IMR-90 (cell line): ENCODE measurements around the gene PLCL1. TPM values are rescaled to one million over a fixed set of nuclear protein-coding genes. Genes with fewer than 3 reads are reported as not detected.

ENCODE experiments used
- ATAC-seq: fragments of 200-7000 bp; cut with Tn5 transposase; 2 replicates; pipeline ENCODE4 v1.9.1; 2020; ENCODE audit warnings: low read depth, mild to moderate bottlenecking, moderate library complexity
- BruUV-seq: library from RNA; stranded (reverse); fragments of 400-500 nt; replicated peaks from 2 replicates; lab custom pipeline; 2021; lab: Mats Ljungman, UMichigan
- CTCF ChIA-PET: fragments of 300-600 bp; formaldehyde crosslinking; extraction: SDS; loops from one replicate; lab custom pipeline; 2021; ENCODE audit warnings: antibody characterized with exemption; lab: Yijun Ruan, JAX
- POLR2A ChIA-PET: fragments of 300-600 bp; sonication (Branson Sonifier 250); formaldehyde crosslinking; loops from one replicate; lab custom pipeline; 2022; ENCODE audit warnings: antibody characterized with exemption; ENCODE audit not compliant: unreplicated experiment; lab: Charles Lee
- DNase-seq: peaks from one replicate; pipeline ENCODE4 v3.0.0; 2013
- H2AFZ ChIP-seq: replicated peaks from 2 replicates; pipeline ENCODE3; 2013; ENCODE audit warnings: low read length, mild to moderate bottlenecking; ENCODE audit not compliant: poor library complexity
- H2AK5ac ChIP-seq: 2 replicates; pipeline ENCODE4 v1.6.1; 2013; ENCODE audit warnings: low read depth, low read length, inconsistent platforms
- H2AK9ac ChIP-seq: replicated peaks from 2 replicates; pipeline ENCODE3; 2013; ENCODE audit warnings: mild to moderate bottlenecking, low read depth, low read length, moderate library complexity; ENCODE audit not compliant: poor library complexity
- H2BK120ac ChIP-seq: 2 replicates; pipeline ENCODE4 v1.6.1; 2013; ENCODE audit warnings: low read depth, low read length, inconsistent platforms
- H2BK15ac ChIP-seq: 3 replicates; pipeline ENCODE4 v1.6.1; 2013; ENCODE audit warnings: low read depth, low read length, inconsistent platforms
- H2BK20ac ChIP-seq: 2 replicates; pipeline ENCODE4 v1.6.1; 2013; ENCODE audit warnings: low read depth, mild to moderate bottlenecking, inconsistent platforms, low read length, moderate library complexity
- H2BK5ac ChIP-seq: 2 replicates; pipeline ENCODE4 v1.6.1; 2013; ENCODE audit warnings: mild to moderate bottlenecking, low read depth, low read length, inconsistent platforms; ENCODE audit not compliant: poor library complexity, severe bottlenecking
- H3K14ac ChIP-seq: replicated peaks from 2 replicates; pipeline ENCODE4 v1.6.1; 2013; ENCODE audit warnings: low read depth, low read length, inconsistent platforms
- H3K18ac ChIP-seq: 2 replicates; pipeline ENCODE4 v1.6.1; 2013; ENCODE audit warnings: low read depth, low read length, control low read depth
- H3K23ac ChIP-seq: 2 replicates; pipeline ENCODE4 v1.6.1; 2013; ENCODE audit warnings: low read depth, low read length, inconsistent platforms
- H3K27ac ChIP-seq: 2 replicates; pipeline ENCODE4 v1.5.1; 2013; ENCODE audit warnings: mild to moderate bottlenecking, control low read depth, low read length; ENCODE audit not compliant: insufficient read depth
- H3K27me3 ChIP-seq: 2 replicates; pipeline ENCODE4 v1.6.1; 2013; ENCODE audit warnings: low read length; ENCODE audit not compliant: control insufficient read depth, insufficient read depth
- H3K36me3 ChIP-seq: 2 replicates; pipeline ENCODE4 v1.6.1; 2013; ENCODE audit warnings: low read length, mixed read lengths; ENCODE audit not compliant: control insufficient read depth, insufficient read depth
- H3K4ac ChIP-seq: 2 replicates; pipeline ENCODE4 v1.6.1; 2013; ENCODE audit warnings: low read depth, low read length, inconsistent platforms
- H3K4me1 ChIP-seq: 2 replicates; pipeline ENCODE4 v1.6.1; 2013; ENCODE audit warnings: low read length, mixed read lengths; ENCODE audit not compliant: control insufficient read depth, insufficient read depth
- H3K4me2 ChIP-seq: 2 replicates; pipeline ENCODE4 v1.6.1; 2013; ENCODE audit warnings: low read depth, mild to moderate bottlenecking, control low read depth, low read length, moderate library complexity
- H3K4me3 ChIP-seq: 2 replicates; pipeline ENCODE4 v1.5.1; 2013; ENCODE audit warnings: low read depth, mild to moderate bottlenecking, control low read depth, low read length, moderate library complexity; ENCODE audit not compliant: insufficient read depth
- H3K56ac ChIP-seq: 2 replicates; pipeline ENCODE4 v1.6.1; 2013; ENCODE audit warnings: low read length, inconsistent platforms; ENCODE audit not compliant: insufficient read depth; ENCODE audit errors: extremely low read depth
- H3K79me1 ChIP-seq, 2 experiments: 2 replicates each; pipeline ENCODE4 v1.6.1; 2013; ENCODE audit warnings: low read length in 2 of 2, inconsistent platforms in 1 of 2, low read depth in 1 of 2
- H3K9ac ChIP-seq: 2 replicates; pipeline ENCODE4 v1.6.1; 2013; ENCODE audit warnings: low read depth, low read length, control low read depth
- H3K9me1 ChIP-seq: 2 replicates; pipeline ENCODE4 v1.6.1; 2013; ENCODE audit warnings: low read length, inconsistent platforms; ENCODE audit not compliant: insufficient read depth
- H3K9me3 ChIP-seq: 2 replicates; pipeline ENCODE4 v1.6.1; 2013; ENCODE audit warnings: low read length; ENCODE audit not compliant: control insufficient read depth, insufficient read depth
- H4K20me1 ChIP-seq: 2 replicates; pipeline ENCODE4 v1.6.1; 2013; ENCODE audit warnings: low read length, inconsistent platforms; ENCODE audit not compliant: insufficient read depth
- H4K5ac ChIP-seq: 2 replicates; pipeline ENCODE4 v1.6.1; 2013; ENCODE audit warnings: mild to moderate bottlenecking, low read depth, low read length, control low read depth
- H4K8ac ChIP-seq, 2 experiments: 2 replicates each; pipeline ENCODE4 v1.6.1; 2013; ENCODE audit warnings: low read depth in 2 of 2, low read length in 2 of 2, control low read depth in 1 of 2, inconsistent platforms in 1 of 2
- H4K91ac ChIP-seq: 2 replicates; pipeline ENCODE4 v1.6.1; 2013; ENCODE audit warnings: low read depth, low read length, inconsistent platforms; ENCODE audit not compliant: insufficient read depth
- BHLHE40 ChIP-seq: fragments of 150-350 bp; IDR thresholded peaks from 2 replicates; pipeline ENCODE4 v1.6.1; 2016; ENCODE audit warnings: mild to moderate bottlenecking, low read depth, low read length
- CTCF ChIP-seq: conservative IDR thresholded peaks from 2 replicates; pipeline ENCODE4 v1.5.1; 2012; ENCODE audit warnings: mild to moderate bottlenecking, low read depth, low read length, improper control_type of control experiment
- MAFK ChIP-seq: IDR thresholded peaks from 2 replicates; pipeline ENCODE4 v1.6.1; 2012; ENCODE audit warnings: low read depth, low read length, improper control_type of control experiment
- MAZ ChIP-seq: IDR thresholded peaks from 2 replicates; pipeline ENCODE4 v1.6.1; 2012; ENCODE audit warnings: low read depth, mild to moderate bottlenecking, low read length, improper control_type of control experiment, moderate library complexity, borderline replicate concordance
- MXI1 ChIP-seq: IDR thresholded peaks from 2 replicates; pipeline ENCODE4 v1.6.1; 2012; ENCODE audit warnings: low read depth, mild to moderate bottlenecking, low read length, moderate library complexity, borderline replicate concordance
- POLR2A ChIP-seq: IDR thresholded peaks from 2 replicates; pipeline ENCODE4 v1.6.1; 2012; ENCODE audit warnings: mild to moderate bottlenecking, low read depth, low read length
- RFX5 ChIP-seq: IDR thresholded peaks from 2 replicates; pipeline ENCODE4 v1.8.0; 2012; ENCODE audit warnings: low read depth, mild to moderate bottlenecking, low read length, moderate library complexity
- USF2 ChIP-seq: fragments of 150-350 bp; IDR thresholded peaks from 2 replicates; pipeline ENCODE4 v1.6.1; 2017; ENCODE audit warnings: mild to moderate bottlenecking, antibody characterized with exemption, low read length, low read depth
- WGBS, 2 experiments: methylation state at CpG; one replicate each; pipeline versions ENCODE4 v1.1.5 to v1.1.7; 2013; ENCODE audit warnings: missing lambda C conversion rate in 2 of 2; ENCODE audit not compliant: insufficient read length in 1 of 2; ENCODE audit errors: extremely low coverage in 2 of 2; 5-methylcytosine and 5-hydroxymethylcytosine counted together
- dilution Hi-C: fragments of 300-500 bp; cut with HindIII; formaldehyde crosslinking; loops from one replicate; pipeline ENCODE4 v1.14.3; 2018; ENCODE audit warnings: low sequenced_read_pairs; ENCODE audit not compliant: unreplicated experiment
- in situ Hi-C: fragments of 300-500 bp; cut with MboI; formaldehyde crosslinking; loops from 3 replicates; pipeline ENCODE4 v1.14.3; 2019; ENCODE audit warnings: low sequenced_read_pairs, inconsistent platforms, mixed read lengths
- intact Hi-C: fragments of 100-400 bp; cut with micrococcal nuclease; formaldehyde crosslinking; loops from 2 replicates; pipeline ENCODE4 v1.10.0; 2022
- polyA plus RNA-seq, 3 experiments: library from polyadenylated mRNA; depleted of rRNA; stranded (reverse); fragments of >200 nt; gene quantifications; 2 replicates each; pipeline ENCODE4 v1.2.3, GENCODE V29; 2012; ENCODE audit warnings: low replicate concordance in 1 of 3
- total RNA-seq: library from RNA; depleted of rRNA; stranded (reverse); fragments of >200 nt; gene quantifications from 2 replicates; pipeline ENCODE4 v1.2.3, GENCODE V29; 2012

PLCL1 gene
- total and polyA plus RNA-seq, 2 of the 4 experiments (the other 2 are of a cell fraction), result 0.14 to 0.18 TPM

GRCh38 chr2:197926673-197927072, 122.3 kb downstream of the PLCL1 start:
- in situ Hi-C loops (no loop called here), dilution Hi-C loops (no loop called here), intact Hi-C loops (no loop called here)
- no TSS peak for BruUV-seq
- Histone ChIP-seq H2AK5ac (no peak overlapping the region), H2AFZ (no peak overlapping the region), H4K8ac (no peak overlapping the region), H3K9me3 (no peaks in the 10 kb centered on the region), H3K4ac (no peak overlapping the region), H4K20me1 (no peaks in the 10 kb centered on the region), H3K14ac (no peak overlapping the region), H3K18ac (no peak overlapping the region), H3K79me1 (no peaks in the 10 kb centered on the region), H4K5ac (no peak overlapping the region), H2AK9ac (no peak overlapping the region), H3K4me2 (no peak overlapping the region), H3K27ac (no peak overlapping the region), H3K23ac (no peak overlapping the region), H2BK20ac (no peak overlapping the region), H3K27me3 (no peaks in the 10 kb centered on the region), H3K4me1 (no peaks in the 10 kb centered on the region), H3K9ac (no peak overlapping the region), H3K36me3 (no peaks in the 10 kb centered on the region), H3K56ac (no peak overlapping the region), H2BK120ac (no peak overlapping the region), H4K91ac (no peak overlapping the region), H2BK5ac (no peak overlapping the region), H3K9me1 (no peaks in the 10 kb centered on the region), H2BK15ac (no peak overlapping the region), H3K4me3 (no peak overlapping the region)
- WGBS, 2 experiments, result no CpG with 5 or more reads among the region's 4 CpGs
- ChIA-PET POLR2A (no interaction called here), CTCF (no interaction called here)
- ATAC-seq (no peak), DNase-seq (no peak)
- TF ChIP-seq MAZ, result no peak
- TF ChIP-seq MXI1, result no peak
- no peak for TF ChIP-seq POLR2A
- no peak for TF ChIP-seq RFX5
- TF ChIP-seq BHLHE40, result no peak
- TF ChIP-seq CTCF, result no peak
- TF ChIP-seq MAFK, result no peak
- no peak for TF ChIP-seq USF2
